CD4-positive, alpha-beta T cell treated with Interleukin-6 for 4 hours (primary cell): Measurements from ENCODE around the gene LPA.
"Not testable (repeated sequence)": the region's sequence is repeated elsewhere in the genome, so short reads cannot be mapped to it uniquely, and the experiment has no call there.

Experiments used
- DNase-seq: peaks from one replicate; pipeline ENCODE4 v3.0.0-alpha.2; 2020; ENCODE audit warnings: mixed read lengths

The LPA gene

GRCh38 chr6:160664198-160664597, at the start of gene LPA:
Gene LPA (minus strand): TSS chr6:160664275. CDS start chr6:160664214, 61 bp downstream.
- not testable (repeated sequence) for DNase-seq

- not testable (repeated sequence) for DNase-seq
Measured at GRCh38 chr6:160708993-160709392, 44.9 kb upstream of the LPA start.

GRCh38 chr6:160704688-160705087, 40.6 kb upstream of the LPA start:
- DNase-seq, result not testable (repeated sequence)

- DNase-seq, result not testable (repeated sequence)
Measured at GRCh38 chr6:160701918-160702680, 38.0 kb upstream of the LPA start, which contains the start of gene PLG. Gene PLG (plus strand): TSS chr6:160702244. CDS start chr6:160702305, 61 bp downstream.

- DNase-seq, result no peak
Measured at GRCh38 chr6:160697826-160698225, 33.8 kb upstream of the LPA start.

- DNase-seq, result not testable (repeated sequence)
Measured at GRCh38 chr6:160696884-160697283, 32.8 kb upstream of the LPA start.

GRCh38 chr6:160695622-160696021, 31.5 kb upstream of the LPA start:
- not testable (repeated sequence) for DNase-seq

- not testable (repeated sequence) for DNase-seq
Measured at GRCh38 chr6:160695025-160695424, 30.9 kb upstream of the LPA start.

- DNase-seq, result no peak
Measured at GRCh38 chr6:160692369-160692959, 28.4 kb upstream of the LPA start.

- DNase-seq, result no peak
Measured at GRCh38 chr6:160691617-160692016, 27.5 kb upstream of the LPA start.

- DNase-seq, result no peak
Measured at GRCh38 chr6:160690458-160690857, 26.4 kb upstream of the LPA start.

- DNase-seq, result no peak
Measured at GRCh38 chr6:160685762-160686450, 21.8 kb upstream of the LPA start.

GRCh38 chr6:160685101-160685761, 21.2 kb upstream of the LPA start:
- not testable (repeated sequence) for DNase-seq

- DNase-seq, result no peak
Measured at GRCh38 chr6:160679402-160679769, 15.3 kb upstream of the LPA start.

GRCh38 chr6:160678744-160679401, 14.8 kb upstream of the LPA start:
- no peak for DNase-seq

- no peak for DNase-seq
Measured at GRCh38 chr6:160678230-160678629, 14.2 kb upstream of the LPA start.

- not testable (repeated sequence) for DNase-seq
Measured at GRCh38 chr6:160676418-160676817, 12.3 kb upstream of the LPA start.

- no peak for DNase-seq
Measured at GRCh38 chr6:160668589-160668988, 4.5 kb upstream of the LPA start.

- peak; percentile 23 for DNase-seq
Measured at GRCh38 chr6:160667639-160668481, 3.8 kb upstream of the LPA start.

- DNase-seq, result no peak
Measured at GRCh38 chr6:160662842-160663241, 1.2 kb downstream of the LPA start.

GRCh38 chr6:160662429-160662828, 1.6 kb downstream of the LPA start:
- no peak for DNase-seq

GRCh38 chr6:160661216-160661615, 2.9 kb downstream of the LPA start:
- DNase-seq, result no peak
